ENCODE data around the gene GALNT18.
"Not testable (repeated sequence)": the region's sequence is repeated elsewhere in the genome, so short reads cannot be mapped to it uniquely, and the experiment has no call there.

GALNT18 gene

DNA sequence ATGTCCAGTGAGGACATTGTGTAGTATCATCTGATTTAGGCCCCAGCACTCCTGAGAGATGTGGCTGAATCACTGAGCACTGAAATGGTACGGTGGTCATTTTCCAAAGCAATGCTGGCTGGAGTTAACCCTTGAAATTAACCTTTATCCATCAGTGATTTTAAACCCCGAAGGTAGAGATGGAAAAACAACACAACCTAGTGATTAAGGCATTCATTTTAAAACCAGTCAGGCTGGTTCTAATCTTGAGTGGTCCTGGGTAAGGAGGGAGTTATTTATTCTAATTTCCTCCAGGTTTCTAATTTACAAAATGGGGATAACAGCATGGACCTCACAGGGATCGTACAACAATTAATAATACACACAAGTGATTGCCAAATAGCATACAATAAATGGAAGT, 262.2 kb downstream of the GALNT18 start:
- no peak overlapping the region for H3K27ac ChIP-seq (ENCODE audit: low read depth, low read length)
- no peaks in the 10 kb centered on the region for H3K27me3 ChIP-seq (ENCODE audit: insufficient read depth, low read length)
- H3K4me3 ChIP-seq (ENCODE audit: low read length), result no peak overlapping the region
- H3K9ac ChIP-seq (ENCODE audit: low read depth, low read length), result no peak overlapping the region
- no peaks in the 10 kb centered on the region for H3K9me3 ChIP-seq (ENCODE audit: insufficient read depth, low read depth, low read length)
- WGBS, result 89% methylated on average over 3 of the region's 3 CpGs
- H3K4me1 ChIP-seq (ENCODE audit: insufficient read depth, low read length), result peaks cover 13% of the 10 kb centered on the region
- H3K36me3 ChIP-seq (ENCODE audit: insufficient read depth, low read length), result no peaks in the 10 kb centered on the region

DNA sequence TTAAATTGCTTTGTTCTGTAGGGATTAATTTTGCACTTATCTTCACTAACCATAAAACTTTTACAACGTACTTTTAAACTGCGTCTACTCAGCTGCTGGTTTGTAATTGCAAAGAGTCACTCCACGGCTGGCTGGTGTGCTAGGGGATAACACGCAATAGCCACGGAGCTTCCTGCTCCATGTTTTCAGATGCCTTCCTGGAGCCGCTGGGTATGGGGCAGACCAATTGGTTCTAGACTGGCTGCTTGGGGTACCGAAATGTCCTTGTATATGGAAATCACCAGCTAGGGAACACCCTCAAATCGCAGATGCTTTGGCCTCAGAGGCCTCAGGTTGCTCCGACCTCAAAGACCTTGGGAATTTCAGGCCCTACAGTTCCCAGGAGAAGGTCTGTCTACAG, 265.0 kb downstream of the GALNT18 start:
- H3K36me3 ChIP-seq (ENCODE audit: insufficient read depth, low read length), result no peaks in the 10 kb centered on the region
- WGBS, result 96% methylated on average over 9 of the region's 9 CpGs
- no peak overlapping the region for H3K9ac ChIP-seq (ENCODE audit: low read depth, low read length)
- no peaks in the 10 kb centered on the region for H3K9me3 ChIP-seq (ENCODE audit: insufficient read depth, low read depth, low read length)
- H3K27me3 ChIP-seq (ENCODE audit: insufficient read depth, low read length), result no peaks in the 10 kb centered on the region
- H3K4me3 ChIP-seq (ENCODE audit: low read length), result no peak overlapping the region
- H3K27ac ChIP-seq (ENCODE audit: low read depth, low read length), result no peak overlapping the region
- no peaks in the 10 kb centered on the region for H3K4me1 ChIP-seq (ENCODE audit: insufficient read depth, low read length)

DNA sequence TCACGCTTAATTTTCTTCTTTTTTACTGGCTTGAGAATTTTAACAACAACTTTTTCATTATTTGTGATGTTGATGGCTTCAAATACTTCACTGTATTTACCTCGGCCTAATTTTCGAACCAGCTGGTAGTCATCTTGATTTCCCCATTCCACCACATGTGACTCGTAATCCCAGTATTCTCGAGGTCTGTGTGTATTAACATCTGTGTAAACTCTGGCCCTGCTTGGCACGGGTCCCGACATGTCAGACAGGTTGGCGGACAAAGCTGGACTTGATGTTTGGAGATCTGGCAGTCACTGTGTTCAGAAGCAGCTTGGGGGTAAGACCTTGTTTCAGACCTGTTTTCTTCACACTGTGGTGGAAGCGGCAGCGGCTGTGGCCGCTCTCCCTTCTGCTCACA, 268.9 kb downstream of the GALNT18 start, which contains the start of gene CSNK2A3:
Gene CSNK2A3, minus strand, starts transcription at position 373 of the 400 bp plus-strand sequence. Its CDS starts 131 bp downstream, at position 242.
- 92% methylated on average over 5 of the region's 11 CpGs for WGBS

DNA sequence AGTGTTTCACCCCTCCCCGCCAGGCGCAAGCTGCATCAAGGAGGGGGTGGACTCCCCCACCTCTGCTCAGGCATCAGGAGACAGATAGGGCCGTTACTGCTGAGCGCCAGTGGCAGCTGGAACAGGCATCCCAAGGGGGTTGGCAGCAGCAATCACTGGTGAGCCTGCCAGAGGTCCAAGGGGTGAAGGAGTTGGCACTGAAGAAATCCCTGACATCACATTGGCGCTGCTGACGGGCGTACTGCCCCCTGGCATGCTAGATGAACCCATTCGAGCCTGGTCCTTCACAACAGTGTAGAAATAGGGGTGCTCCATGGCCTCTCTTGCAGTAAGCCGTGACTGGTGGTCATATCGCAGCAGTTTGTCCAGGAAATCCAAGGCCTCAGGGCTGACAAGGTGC, 270.0 kb downstream of the GALNT18 start:
- H3K36me3 ChIP-seq (ENCODE audit: insufficient read depth, low read length); H3K9me3 ChIP-seq (ENCODE audit: insufficient read depth, low read depth, low read length); H3K4me3 ChIP-seq (ENCODE audit: low read length); H3K27ac ChIP-seq (ENCODE audit: low read depth, low read length); H3K4me1 ChIP-seq (ENCODE audit: insufficient read depth, low read length); H3K9ac ChIP-seq (ENCODE audit: low read depth, low read length); H3K27me3 ChIP-seq (ENCODE audit: insufficient read depth, low read length): not testable (repeated sequence)
- WGBS, result 81% methylated on average over 9 of the region's 10 CpGs

More for the DNA sequence above, 268.9 kb downstream of the GALNT18 start, which contains the start of gene CSNK2A3:
- not testable (repeated sequence) for H3K27ac ChIP-seq (ENCODE audit: low read depth, low read length); H3K27me3 ChIP-seq (ENCODE audit: insufficient read depth, low read length); H3K4me3 ChIP-seq (ENCODE audit: low read length); H3K4me1 ChIP-seq (ENCODE audit: insufficient read depth, low read length); H3K36me3 ChIP-seq (ENCODE audit: insufficient read depth, low read length); H3K9me3 ChIP-seq (ENCODE audit: insufficient read depth, low read depth, low read length); H3K9ac ChIP-seq (ENCODE audit: low read depth, low read length)

DNA sequence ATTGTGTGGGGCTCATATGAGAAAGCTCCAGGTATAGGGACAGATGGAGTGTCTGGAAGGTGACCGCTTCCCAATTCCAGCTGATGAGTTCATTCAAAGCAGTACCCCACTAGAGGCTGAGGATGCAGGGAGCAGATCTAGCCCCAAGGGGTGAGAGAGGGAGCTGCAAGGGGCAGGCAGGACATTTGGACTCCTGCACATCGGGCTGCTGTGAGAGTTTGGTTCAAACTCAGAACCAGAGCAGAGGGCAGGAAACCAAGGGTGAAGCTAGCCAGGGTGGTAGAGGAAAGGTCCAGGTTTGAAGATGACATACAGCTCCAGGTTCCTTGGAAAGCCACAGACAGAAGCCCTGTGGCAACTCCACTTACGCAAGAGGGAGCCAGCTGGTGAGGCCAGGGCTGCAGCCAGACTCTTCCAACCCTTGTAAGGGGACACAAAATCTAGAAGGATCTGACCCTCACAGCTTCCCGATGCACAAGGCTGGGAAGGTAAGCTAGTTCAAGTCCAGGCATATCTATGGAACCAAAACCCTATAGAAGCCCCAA, 270.7 kb downstream of the GALNT18 start:
- no peaks in the 10 kb centered on the region for H3K27me3 ChIP-seq (ENCODE audit: insufficient read depth, low read length)
- WGBS, result 94% methylated on average over 4 of the region's 4 CpGs
- no peak overlapping the region for H3K9ac ChIP-seq (ENCODE audit: low read depth, low read length)

DNA sequence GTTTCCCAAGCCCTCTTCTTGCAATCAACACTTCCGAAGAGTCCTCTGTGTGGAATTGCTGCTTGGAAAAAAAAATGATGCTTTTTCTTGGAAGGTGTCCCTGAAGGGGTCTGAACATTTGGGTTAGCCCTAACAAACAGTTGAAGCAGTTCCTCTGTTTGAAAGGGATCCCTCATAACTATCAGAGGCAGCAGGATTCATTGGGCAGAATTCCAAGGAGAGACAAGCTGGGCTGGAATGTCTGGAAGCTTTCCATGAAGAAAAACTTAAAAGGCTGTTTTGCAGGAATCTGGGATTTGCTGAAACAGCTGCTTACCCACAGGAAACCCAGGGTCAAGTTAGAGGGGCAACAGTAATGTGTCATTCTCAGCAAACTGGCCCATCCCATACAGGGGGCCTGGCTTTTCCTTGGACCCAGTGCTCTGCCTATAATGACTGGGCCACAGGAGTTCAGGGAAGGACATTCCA, 271.9 kb downstream of the GALNT18 start:
- Histone ChIP-seq H3K9ac (ENCODE audit: low read depth, low read length) (no peak overlapping the region), H3K4me1 (ENCODE audit: insufficient read depth, low read length) (no peaks in the 10 kb centered on the region), H3K27me3 (ENCODE audit: insufficient read depth, low read length) (no peaks in the 10 kb centered on the region), H3K9me3 (ENCODE audit: insufficient read depth, low read depth, low read length) (no peaks in the 10 kb centered on the region), H3K36me3 (ENCODE audit: insufficient read depth, low read length) (no peaks in the 10 kb centered on the region), H3K4me3 (ENCODE audit: low read length) (no peak overlapping the region), H3K27ac (ENCODE audit: low read depth, low read length) (no peak overlapping the region)
- WGBS, result 100% methylated on average over 1 of the region's 1 CpG

More for the DNA sequence above, 270.7 kb downstream of the GALNT18 start:
- H3K27ac ChIP-seq (ENCODE audit: low read depth, low read length), result no peak overlapping the region
- H3K36me3 ChIP-seq (ENCODE audit: insufficient read depth, low read length), result no peaks in the 10 kb centered on the region
- H3K9me3 ChIP-seq (ENCODE audit: insufficient read depth, low read depth, low read length), result no peaks in the 10 kb centered on the region
- no peak overlapping the region for H3K4me3 ChIP-seq (ENCODE audit: low read length)
- no peaks in the 10 kb centered on the region for H3K4me1 ChIP-seq (ENCODE audit: insufficient read depth, low read length)

DNA sequence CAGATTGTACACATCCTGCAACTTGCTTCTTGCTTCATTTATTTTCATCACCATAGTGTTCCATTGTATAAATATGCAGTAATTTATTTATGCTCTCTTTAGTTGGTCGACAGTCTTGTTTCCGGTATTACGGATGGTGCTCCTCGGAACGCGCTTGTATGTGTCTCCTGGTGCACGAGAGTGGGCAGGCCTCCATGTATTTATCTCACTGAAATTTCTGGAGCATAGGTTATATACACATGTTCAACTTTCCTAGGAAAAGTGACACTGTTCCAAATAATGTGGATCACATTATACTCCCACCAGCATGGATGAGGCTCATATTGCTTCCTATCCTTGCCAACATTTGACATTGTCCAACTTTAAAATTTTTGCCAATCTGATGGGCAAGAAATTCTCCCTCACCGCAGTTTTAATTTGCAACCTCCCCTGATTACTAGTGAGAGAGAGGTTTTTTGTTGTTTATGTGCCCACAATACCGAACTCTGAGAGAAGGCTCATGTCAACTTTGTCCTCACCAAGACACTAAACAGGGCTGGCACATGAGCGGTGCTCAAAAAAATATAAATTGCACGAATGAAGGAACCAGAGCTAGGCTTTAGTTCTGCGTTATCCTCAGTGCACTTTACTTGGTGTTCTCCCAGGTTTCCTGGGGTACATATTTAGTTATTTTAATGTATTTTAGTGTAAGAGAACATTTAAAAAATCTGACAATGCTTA, 272.5 kb downstream of the GALNT18 start:
- H3K27ac ChIP-seq (ENCODE audit: low read depth, low read length), result no peak overlapping the region
- no peaks in the 10 kb centered on the region for H3K9me3 ChIP-seq (ENCODE audit: insufficient read depth, low read depth, low read length)
- H3K36me3 ChIP-seq (ENCODE audit: insufficient read depth, low read length), result no peaks in the 10 kb centered on the region
- 86% methylated on average over 11 of the region's 12 CpGs for WGBS
- H3K27me3 ChIP-seq (ENCODE audit: insufficient read depth, low read length), result no peaks in the 10 kb centered on the region
- H3K4me1 ChIP-seq (ENCODE audit: insufficient read depth, low read length), result no peaks in the 10 kb centered on the region
- H3K9ac ChIP-seq (ENCODE audit: low read depth, low read length), result no peak overlapping the region
- no peak overlapping the region for H3K4me3 ChIP-seq (ENCODE audit: low read length)

DNA sequence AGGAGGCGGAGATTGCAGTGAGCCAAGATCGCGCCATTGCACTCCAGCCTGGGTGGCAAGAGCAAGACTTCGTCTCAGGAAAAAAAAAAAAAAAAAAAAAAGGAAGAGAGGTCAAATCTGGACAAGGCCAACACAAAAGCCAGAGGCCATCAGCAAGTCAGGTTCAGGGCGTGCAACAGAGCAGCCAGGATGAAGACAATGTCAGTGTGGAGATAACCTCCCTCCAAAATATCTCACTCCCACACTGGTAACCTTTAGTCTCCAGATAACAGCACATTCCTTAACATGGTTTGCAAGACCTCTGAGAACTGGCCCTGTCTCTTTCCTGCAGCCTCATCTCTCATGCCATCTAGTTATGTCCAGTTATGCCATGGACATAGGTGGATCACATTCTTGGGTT, 273.5 kb downstream of the GALNT18 start:
- no peaks in the 10 kb centered on the region for H3K4me1 ChIP-seq (ENCODE audit: insufficient read depth, low read length)
- H3K9me3 ChIP-seq (ENCODE audit: insufficient read depth, low read depth, low read length), result no peaks in the 10 kb centered on the region
- no peak overlapping the region for H3K4me3 ChIP-seq (ENCODE audit: low read length)
- no peak overlapping the region for H3K27ac ChIP-seq (ENCODE audit: low read depth, low read length)
- H3K9ac ChIP-seq (ENCODE audit: low read depth, low read length), result no peak overlapping the region
- no peaks in the 10 kb centered on the region for H3K27me3 ChIP-seq (ENCODE audit: insufficient read depth, low read length)
- 95% methylated on average over 5 of the region's 5 CpGs for WGBS
- no peaks in the 10 kb centered on the region for H3K36me3 ChIP-seq (ENCODE audit: insufficient read depth, low read length)

DNA sequence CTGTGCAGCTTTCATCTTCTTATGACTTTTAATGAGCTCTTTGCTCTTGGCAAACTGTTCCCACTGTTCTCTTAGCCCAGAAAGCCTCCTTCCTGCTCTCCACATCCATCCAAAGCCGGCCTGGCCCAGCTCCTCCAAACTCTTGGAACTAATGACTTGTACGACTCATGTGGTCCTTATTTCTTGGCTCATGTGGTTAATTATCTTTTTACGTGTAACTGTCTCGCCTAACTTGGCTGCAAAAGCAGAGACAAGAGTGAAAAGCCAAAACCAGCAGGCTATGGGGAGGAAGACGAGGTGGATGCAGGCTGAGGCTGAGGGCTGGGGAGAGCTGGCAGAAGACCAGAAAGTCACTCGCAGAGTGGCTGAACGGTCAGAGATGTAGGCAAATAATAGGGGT, 274.2 kb downstream of the GALNT18 start:
- Histone ChIP-seq H3K4me3 (ENCODE audit: low read length) (no peak overlapping the region), H3K9ac (ENCODE audit: low read depth, low read length) (no peak overlapping the region), H3K4me1 (ENCODE audit: insufficient read depth, low read length) (no peaks in the 10 kb centered on the region), H3K27ac (ENCODE audit: low read depth, low read length) (no peak overlapping the region), H3K27me3 (ENCODE audit: insufficient read depth, low read length) (no peaks in the 10 kb centered on the region), H3K9me3 (ENCODE audit: insufficient read depth, low read depth, low read length) (no peaks in the 10 kb centered on the region), H3K36me3 (ENCODE audit: insufficient read depth, low read length) (no peaks in the 10 kb centered on the region)
- WGBS, result 93% methylated on average over 7 of the region's 7 CpGs

DNA sequence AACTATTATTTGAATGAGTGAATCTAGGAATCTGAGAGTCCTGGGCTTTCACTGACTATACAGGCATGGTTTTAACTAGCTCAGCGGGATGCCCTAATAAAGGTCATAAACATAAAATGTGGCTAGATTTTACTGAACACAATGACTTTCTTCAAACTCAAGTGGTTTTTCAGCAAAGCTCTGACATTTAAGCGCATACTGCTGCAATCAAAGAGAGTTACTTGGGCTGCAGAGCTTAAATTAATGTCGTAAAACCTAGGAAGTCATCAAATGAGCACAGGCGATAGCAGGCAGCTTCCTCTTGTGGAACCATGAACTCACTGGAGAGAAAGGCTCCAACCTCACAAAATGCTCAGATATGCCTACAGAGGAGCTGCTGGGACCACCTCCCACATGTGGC, 275.5 kb downstream of the GALNT18 start:
- Histone ChIP-seq H3K27ac (ENCODE audit: low read depth, low read length) (no peak overlapping the region), H3K9me3 (ENCODE audit: insufficient read depth, low read depth, low read length) (no peaks in the 10 kb centered on the region), H3K27me3 (ENCODE audit: insufficient read depth, low read length) (no peaks in the 10 kb centered on the region), H3K4me3 (ENCODE audit: low read length) (no peak overlapping the region), H3K9ac (ENCODE audit: low read depth, low read length) (no peak overlapping the region), H3K36me3 (ENCODE audit: insufficient read depth, low read length) (no peaks in the 10 kb centered on the region), H3K4me1 (ENCODE audit: insufficient read depth, low read length) (no peaks in the 10 kb centered on the region)
- 95% methylated on average over 4 of the region's 4 CpGs for WGBS

DNA sequence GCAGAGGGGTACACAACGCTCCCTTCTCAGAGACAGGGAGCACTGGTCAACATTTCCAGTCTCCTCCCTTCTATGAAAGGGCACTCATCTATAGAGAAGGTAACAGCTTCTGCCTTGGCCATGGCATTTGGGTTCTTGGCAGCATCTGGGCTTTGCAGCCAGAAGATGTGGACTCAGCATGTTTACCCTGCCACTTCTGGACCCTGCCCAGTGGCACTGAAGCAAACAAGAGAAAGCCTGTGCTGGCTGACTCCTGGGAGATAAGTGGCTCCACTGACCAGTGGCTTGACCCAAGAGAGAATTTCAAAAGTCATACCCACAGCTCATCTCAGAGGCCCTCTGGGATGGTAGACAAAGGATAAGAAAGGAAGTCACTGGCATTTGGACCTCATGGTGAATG, 276.7 kb downstream of the GALNT18 start:
- Histone ChIP-seq H3K4me3 (ENCODE audit: low read length) (no peak overlapping the region), H3K9me3 (ENCODE audit: insufficient read depth, low read depth, low read length) (no peaks in the 10 kb centered on the region), H3K27me3 (ENCODE audit: insufficient read depth, low read length) (no peaks in the 10 kb centered on the region), H3K9ac (ENCODE audit: low read depth, low read length) (no peak overlapping the region), H3K36me3 (ENCODE audit: insufficient read depth, low read length) (no peaks in the 10 kb centered on the region), H3K4me1 (ENCODE audit: insufficient read depth, low read length) (no peaks in the 10 kb centered on the region), H3K27ac (ENCODE audit: low read depth, low read length) (no peak overlapping the region)
- 94% methylated on average over 1 of the region's 1 CpG for WGBS
